A673 (cell line): ENCODE measurements around the gene USP15. TPM values are rescaled to one million over a fixed set of nuclear protein-coding genes. Genes with fewer than 3 reads are reported as not detected.

ENCODE experiments used
- BruUV-seq: library from RNA; stranded (reverse); fragments of 400-500 nt; replicated peaks from 2 replicates; lab custom pipeline; 2021; lab: Mats Ljungman, UMichigan
- CTCF ChIA-PET: fragments of 300-600 bp; sonication (Branson Sonifier 250); formaldehyde crosslinking; loops from one replicate; lab custom pipeline; 2022; ENCODE audit warnings: antibody characterized with exemption; lab: Charles Lee
- POLR2A ChIA-PET: fragments of 300-600 bp; sonication (Branson Sonifier 250); formaldehyde crosslinking; loops from one replicate; lab custom pipeline; 2022; ENCODE audit warnings: antibody characterized with exemption; ENCODE audit not compliant: low non-redundant PET; lab: Charles Lee
- DNase-seq: peaks from one replicate; pipeline ENCODE4 v3.0.0-alpha.2; 2015; ENCODE audit warnings: low spot score
- H3K27ac ChIP-seq: fragments of 200-600 bp; sonication (generic); 2 replicates; pipeline ENCODE4 v1.5.1; 2016; ENCODE audit warnings: mixed run types, low read depth, mild to moderate bottlenecking, mixed read lengths, antibody characterized with exemption, low read length; ENCODE audit not compliant: poor library complexity, severe bottlenecking
- H3K27me3 ChIP-seq: fragments of 200-600 bp; sonication (generic); replicated peaks from 2 replicates; pipeline ENCODE4 v1.6.1; 2017; ENCODE audit warnings: mixed run types, low read depth, mild to moderate bottlenecking, mixed read lengths, antibody characterized with exemption, low read length; ENCODE audit not compliant: insufficient read depth, poor library complexity
- H3K36me3 ChIP-seq: fragments of 200-600 bp; sonication (generic); 2 replicates; pipeline ENCODE4 v1.6.1; 2016; ENCODE audit warnings: mixed run types, mild to moderate bottlenecking, mixed read lengths, antibody characterized with exemption, low read length; ENCODE audit not compliant: insufficient read depth, poor library complexity, severe bottlenecking
- H3K4me1 ChIP-seq: fragments of 200-600 bp; sonication (generic); 2 replicates; pipeline ENCODE4 v1.6.1; 2017; ENCODE audit warnings: mixed run types, mild to moderate bottlenecking, mixed read lengths, antibody characterized with exemption, low read length; ENCODE audit not compliant: insufficient read depth, poor library complexity, severe bottlenecking
- H3K4me3 ChIP-seq: fragments of 200-600 bp; sonication (generic); 2 replicates; pipeline ENCODE4 v1.5.1; 2016; ENCODE audit warnings: low read depth, mixed run types, mild to moderate bottlenecking, mixed read lengths, low read length; ENCODE audit not compliant: poor library complexity, severe bottlenecking
- H3K9me3 ChIP-seq: fragments of 200-600 bp; sonication (generic); 2 replicates; pipeline ENCODE4 v1.6.1; 2016; ENCODE audit warnings: mixed run types, low read depth, mild to moderate bottlenecking, mixed read lengths, antibody characterized with exemption, low read length; ENCODE audit not compliant: poor library complexity, severe bottlenecking
- EZH2 ChIP-seq: fragments of 200-600 bp; sonication (generic); IDR thresholded peaks from 2 replicates; pipeline ENCODE4 v1.6.1; 2017; ENCODE audit warnings: borderline replicate concordance, low read depth, mild to moderate bottlenecking, mixed read lengths, antibody characterized with exemption, low read length; ENCODE audit not compliant: poor library complexity, severe bottlenecking
- intact Hi-C: fragments of 100-400 bp; cut with micrococcal nuclease; formaldehyde crosslinking; loops from one replicate; pipeline ENCODE4 v1.10.0; 2022; ENCODE audit not compliant: unreplicated experiment
- total RNA-seq: library from RNA; stranded (reverse); gene quantifications from 2 replicates; pipeline ENCODE4 v1.2.3, GENCODE V29; 2021
- TF ChIP-seq, protein P1 (sequence below): fragments of 300-800, 200-600 bp; sonication (generic); conservative IDR thresholded peaks from 2 replicates; pipeline ENCODE4 v1.5.1; 2017; ENCODE audit warnings: low read depth, mild to moderate bottlenecking, antibody characterized with exemption, low read length, moderate library complexity, mixed read lengths

The USP15 gene
- total RNA-seq, 1 experiment from 2014 or later, result 61.7 TPM

GRCh38 chr12:62269464-62270228 lies 9.4 kb downstream of the USP15 start:
- CTCF ChIA-PET, result no interaction called here

GRCh38 chr12:62270384-62270783 lies 10.2 kb downstream of the USP15 start:
- intact Hi-C loops, result no loop called here
- no peaks in the 10 kb centered on the region for H3K36me3 ChIP-seq
- peaks cover 6% of the 10 kb centered on the region for H3K4me1 ChIP-seq
- ChIA-PET POLR2A (no interaction called here), CTCF (no interaction called here)
- no peak for DNase-seq
- H3K27ac ChIP-seq, result no peak overlapping the region
- no peaks in the 10 kb centered on the region for H3K27me3 ChIP-seq
- no peaks in the 10 kb centered on the region for H3K9me3 ChIP-seq
- no TSS peak for BruUV-seq
- H3K4me3 ChIP-seq, result no peak overlapping the region
- TF ChIP-seq, protein P1, sequence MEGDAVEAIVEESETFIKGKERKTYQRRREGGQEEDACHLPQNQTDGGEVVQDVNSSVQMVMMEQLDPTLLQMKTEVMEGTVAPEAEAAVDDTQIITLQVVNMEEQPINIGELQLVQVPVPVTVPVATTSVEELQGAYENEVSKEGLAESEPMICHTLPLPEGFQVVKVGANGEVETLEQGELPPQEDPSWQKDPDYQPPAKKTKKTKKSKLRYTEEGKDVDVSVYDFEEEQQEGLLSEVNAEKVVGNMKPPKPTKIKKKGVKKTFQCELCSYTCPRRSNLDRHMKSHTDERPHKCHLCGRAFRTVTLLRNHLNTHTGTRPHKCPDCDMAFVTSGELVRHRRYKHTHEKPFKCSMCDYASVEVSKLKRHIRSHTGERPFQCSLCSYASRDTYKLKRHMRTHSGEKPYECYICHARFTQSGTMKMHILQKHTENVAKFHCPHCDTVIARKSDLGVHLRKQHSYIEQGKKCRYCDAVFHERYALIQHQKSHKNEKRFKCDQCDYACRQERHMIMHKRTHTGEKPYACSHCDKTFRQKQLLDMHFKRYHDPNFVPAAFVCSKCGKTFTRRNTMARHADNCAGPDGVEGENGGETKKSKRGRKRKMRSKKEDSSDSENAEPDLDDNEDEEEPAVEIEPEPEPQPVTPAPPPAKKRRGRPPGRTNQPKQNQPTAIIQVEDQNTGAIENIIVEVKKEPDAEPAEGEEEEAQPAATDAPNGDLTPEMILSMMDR, result no peak
- no peak for TF ChIP-seq EZH2

More at GRCh38 chr12:62269464-62270228, 9.4 kb downstream of the USP15 start:
- Histone ChIP-seq H3K9me3 (no peaks in the 10 kb centered on the region), H3K4me3 (no peak overlapping the region), H3K4me1 (peaks cover 6% of the 10 kb centered on the region), H3K36me3 (no peaks in the 10 kb centered on the region), H3K27ac (no peak overlapping the region), H3K27me3 (no peaks in the 10 kb centered on the region)
- no TSS peak for BruUV-seq
- intact Hi-C loops, result loop anchor here (10.0 kb wide), 1 partner anchor 525 kb away; no protein-coding TSS in a partner anchor
- POLR2A ChIA-PET, result no interaction called here
- TF ChIP-seq, protein P1, result no peak
- TF ChIP-seq EZH2, result no peak
- DNase-seq, result no peak

DNA sequence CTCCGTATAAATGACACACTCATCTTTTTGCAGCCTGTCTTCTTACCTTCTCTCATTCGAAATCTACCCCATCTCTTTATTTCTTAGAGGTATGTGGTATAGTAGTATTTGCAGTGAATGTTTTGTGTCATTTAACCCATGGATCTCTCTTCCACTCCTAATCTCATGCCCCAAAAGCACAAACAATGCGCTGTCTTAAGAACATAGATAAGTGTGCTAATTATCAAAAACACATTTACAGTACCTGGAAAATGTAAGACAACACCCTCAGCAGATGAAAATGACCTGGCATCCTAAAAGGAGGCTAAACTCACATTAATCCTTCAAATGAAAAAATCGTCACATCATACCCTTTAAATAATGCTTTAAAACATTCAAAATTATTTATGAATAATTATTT lies 10.7 kb downstream of the USP15 start:
- no peak overlapping the region for H3K4me3 ChIP-seq
- H3K27me3 ChIP-seq, result no peaks in the 10 kb centered on the region
- CTCF ChIA-PET, result no interaction called here
- no TSS peak for BruUV-seq
- no peak for DNase-seq
- intact Hi-C loops, result no loop called here
- no peak for TF ChIP-seq EZH2
- TF ChIP-seq, protein P1, result no peak
- no peak overlapping the region for H3K27ac ChIP-seq
- no peaks in the 10 kb centered on the region for H3K36me3 ChIP-seq
- H3K4me1 ChIP-seq, result peaks cover 6% of the 10 kb centered on the region
- POLR2A ChIA-PET, result no interaction called here
- no peaks in the 10 kb centered on the region for H3K9me3 ChIP-seq
